NT2/D1 (cell line): ENCODE measurements around the gene TMEM223.
"Not testable (repeated sequence)": the region's sequence is repeated elsewhere in the genome, so short reads cannot be mapped to it uniquely, and the experiment has no call there.

Experiments used
- DNase-seq: peaks from one replicate; pipeline ENCODE4 v3.0.0-alpha.2; 2011; ENCODE audit warnings: low read depth, low spot score
- H3K27me3 ChIP-seq: 2 replicates; pipeline ENCODE4 v1.6.0; 2011; ENCODE audit warnings: mild to moderate bottlenecking; ENCODE audit not compliant: insufficient read length, insufficient read depth
- H3K36me3 ChIP-seq: 2 replicates; pipeline ENCODE4 v1.6.1; 2011; ENCODE audit warnings: mild to moderate bottlenecking, low read length, mixed read lengths; ENCODE audit not compliant: insufficient read depth, insufficient read length
- H3K4me1 ChIP-seq: 2 replicates; pipeline ENCODE4 v1.5.1; 2011; ENCODE audit not compliant: insufficient read depth, insufficient read length
- H3K4me3 ChIP-seq: 2 replicates; pipeline ENCODE4 v1.5.1; 2011; ENCODE audit warnings: low read depth; ENCODE audit not compliant: insufficient read length
- H3K9ac ChIP-seq: 2 replicates; pipeline ENCODE4 v1.6.0; 2011; ENCODE audit warnings: low read depth; ENCODE audit not compliant: insufficient read length
- H3K9me3 ChIP-seq: 2 replicates; pipeline ENCODE4 v1.5.1; 2011; ENCODE audit warnings: mild to moderate bottlenecking, low read length; ENCODE audit not compliant: insufficient read depth
- SUZ12 ChIP-seq: IDR thresholded peaks from 2 replicates; pipeline ENCODE4 v1.6.1; 2011; ENCODE audit not compliant: insufficient read length, insufficient read depth; ENCODE audit errors: extremely low read depth
- YY1 ChIP-seq: IDR thresholded peaks from 2 replicates; pipeline ENCODE4 v1.6.1; 2011; ENCODE audit not compliant: insufficient read length, insufficient read depth
- ZNF274 ChIP-seq: IDR thresholded peaks from 2 replicates; pipeline ENCODE4 v1.6.1; 2011; ENCODE audit warnings: mild to moderate bottlenecking, low read depth, low read length

The TMEM223 gene

DNA sequence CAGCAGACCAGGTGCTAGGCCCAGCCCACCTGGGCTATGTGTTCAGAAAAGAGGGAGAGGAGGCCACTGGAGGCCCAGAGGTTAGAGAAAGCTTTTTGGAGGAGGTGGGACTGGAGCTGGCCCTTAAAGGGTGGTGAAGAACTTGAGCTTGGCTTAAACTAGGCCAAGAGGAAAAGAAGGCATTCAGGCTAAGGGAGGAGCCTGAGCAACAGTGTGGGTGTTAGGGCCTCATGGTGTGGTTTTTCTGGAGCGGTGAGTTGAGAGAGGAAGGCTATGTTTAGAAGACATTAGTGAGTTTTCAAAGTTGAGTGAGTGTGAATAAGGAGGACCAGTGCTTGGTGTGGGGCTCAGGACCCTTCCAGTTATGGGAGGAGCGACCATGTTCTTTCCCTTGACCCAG is 14.4 kb downstream of the TMEM223 start:
- no peak for TF ChIP-seq ZNF274
- TF ChIP-seq YY1: no peak
- TF ChIP-seq SUZ12: no peak
- H3K27me3 ChIP-seq: no peaks in the 10 kb centered on the region
- H3K36me3 ChIP-seq: peaks cover 60% of the 10 kb centered on the region
- no peak for DNase-seq
- H3K4me1 ChIP-seq: no peaks in the 10 kb centered on the region
- H3K4me3 ChIP-seq: no peak overlapping the region
- H3K9me3 ChIP-seq: no peaks in the 10 kb centered on the region
- H3K9ac ChIP-seq: no peak overlapping the region

DNA sequence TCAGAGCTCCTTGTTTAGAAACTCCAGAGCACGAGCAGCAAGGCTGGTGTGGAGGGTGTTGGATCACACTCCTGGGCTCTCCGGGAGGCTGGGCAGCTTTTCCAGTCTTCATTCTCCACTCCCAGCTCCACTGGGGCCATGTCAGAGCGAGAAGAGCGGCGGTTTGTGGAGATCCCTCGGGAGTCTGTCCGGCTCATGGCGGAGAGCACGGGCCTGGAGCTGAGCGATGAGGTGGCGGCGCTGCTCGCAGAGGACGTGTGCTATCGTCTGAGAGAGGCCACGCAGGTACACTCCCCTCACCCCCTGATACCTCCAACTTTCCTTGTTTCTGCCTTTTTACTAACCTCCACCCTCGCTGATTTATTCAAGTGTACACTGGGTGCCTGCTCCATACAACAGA is 16.2 kb downstream of the TMEM223 start:
- no peak for DNase-seq
- TF ChIP-seq YY1: no peak
- TF ChIP-seq SUZ12: no peak
- no peak for TF ChIP-seq ZNF274
- Histone ChIP-seq H3K9me3 (no peaks in the 10 kb centered on the region), H3K4me1 (no peaks in the 10 kb centered on the region), H3K27me3 (no peaks in the 10 kb centered on the region), H3K4me3 (no peak overlapping the region), H3K36me3 (peaks cover 50% of the 10 kb centered on the region), H3K9ac (no peak overlapping the region)

DNA sequence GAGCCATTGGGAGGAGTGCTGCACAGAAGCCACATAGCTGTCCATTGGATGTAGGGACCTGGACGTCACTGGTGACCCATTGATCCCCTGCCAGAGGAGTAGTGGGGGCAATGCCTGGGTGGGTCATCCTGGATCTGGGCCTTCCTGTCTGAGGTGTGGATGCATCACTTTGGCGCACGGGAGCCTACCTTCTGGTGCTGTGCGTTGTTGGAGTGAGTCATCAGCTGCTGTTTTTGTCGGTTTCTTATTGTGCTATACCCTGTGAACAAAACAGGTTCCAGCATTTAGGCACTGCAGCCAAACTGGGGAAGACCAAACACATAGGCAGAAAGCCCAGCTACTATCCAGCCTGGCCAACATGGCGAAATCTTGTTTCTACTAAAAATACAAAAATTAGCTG is 17.4 kb downstream of the TMEM223 start:
- H3K4me3 ChIP-seq: no peak overlapping the region
- no peak for DNase-seq

DNA sequence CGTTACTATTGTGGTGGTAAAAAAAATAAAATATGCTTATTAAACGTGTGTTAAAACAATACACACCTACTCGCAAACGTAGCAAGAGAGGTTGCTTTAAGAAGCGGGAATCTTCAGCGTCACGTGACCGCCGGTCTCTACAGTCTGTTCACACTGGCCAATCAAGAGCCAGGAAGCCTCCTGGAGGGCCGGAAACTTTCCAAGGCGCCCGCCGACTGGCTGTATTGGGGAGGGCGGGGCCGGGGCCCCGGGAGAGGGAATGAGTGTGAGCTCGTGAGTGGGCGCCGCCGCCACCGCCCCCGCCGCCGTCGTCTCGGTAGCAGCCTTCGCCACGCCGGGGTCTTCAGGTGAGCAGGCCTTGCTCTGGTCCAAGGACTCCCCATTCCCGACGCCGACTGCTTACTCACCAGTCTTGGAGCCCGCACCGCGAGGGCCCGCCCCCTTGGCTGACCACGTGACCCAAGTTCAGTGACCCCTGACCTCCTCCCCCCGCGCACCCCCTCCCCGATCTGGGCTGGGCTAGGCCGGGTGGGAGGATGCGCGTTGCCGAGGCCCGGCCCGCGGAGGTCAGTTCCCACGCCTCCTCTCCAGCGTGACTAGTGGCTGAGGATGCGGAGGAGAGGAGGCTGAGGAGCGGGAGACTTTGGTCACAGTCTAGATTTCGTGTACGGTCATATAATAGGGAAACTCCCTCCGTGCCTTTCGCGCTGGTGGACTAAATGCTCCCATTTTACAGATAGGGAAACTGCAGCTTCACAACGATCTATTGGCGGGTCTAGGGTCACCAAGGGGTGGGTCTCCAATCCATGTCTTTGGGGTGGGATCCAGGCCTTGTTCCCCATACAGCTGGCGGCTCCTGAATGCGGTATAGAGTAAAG is 20.4 kb downstream of the TMEM223 start, which contains the start of gene TAF6L:
Gene TAF6L, plus strand, starts transcription at position 253 of the 878 bp plus-strand sequence. CDS start 4,388 bp downstream, outside the sequence.
- DNase-seq: peak; percentile 95
- H3K4me1 ChIP-seq: peaks cover 3% of the 10 kb centered on the region
- TF ChIP-seq YY1 (no peak), ZNF274 (no peak), SUZ12 (no peak)
- no peaks in the 10 kb centered on the region for H3K27me3 ChIP-seq
- no peaks in the 10 kb centered on the region for H3K9me3 ChIP-seq
- peak within 1 kb of the TSS; percentile 93 for H3K9ac ChIP-seq
- peaks cover 39% of the 10 kb centered on the region for H3K36me3 ChIP-seq
- H3K4me3 ChIP-seq: peak within 1 kb of the TSS; percentile 96

More for the DNA sequence above, 17.4 kb downstream of the TMEM223 start:
- Histone ChIP-seq H3K27me3 (no peaks in the 10 kb centered on the region), H3K4me1 (peaks cover 3% of the 10 kb centered on the region), H3K9ac (no peak overlapping the region), H3K36me3 (peaks cover 43% of the 10 kb centered on the region), H3K9me3 (no peaks in the 10 kb centered on the region)
- TF ChIP-seq ZNF274 (no peak), SUZ12 (no peak), YY1 (no peak)

DNA sequence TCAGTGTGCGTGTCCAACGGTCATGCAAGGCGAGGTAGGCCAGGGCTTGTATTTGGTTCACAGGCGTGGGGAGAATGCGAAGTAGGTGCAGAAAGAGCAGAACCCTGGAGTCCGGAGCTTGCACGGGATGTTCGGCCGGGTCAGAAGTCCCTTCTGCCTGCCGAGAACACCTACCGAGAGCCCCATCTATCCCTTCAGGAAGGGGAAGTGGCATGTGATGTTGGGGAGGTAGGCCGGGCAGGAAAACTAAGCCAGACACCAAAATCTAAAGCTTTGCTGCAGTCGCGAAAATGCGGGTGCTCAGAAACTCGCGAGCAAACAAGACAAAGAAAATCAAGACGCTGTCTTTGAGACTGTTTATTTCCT is 21.0 kb downstream of the TMEM223 start:
- Histone ChIP-seq H3K27me3 (no peaks in the 10 kb centered on the region), H3K4me1 (peaks cover 3% of the 10 kb centered on the region), H3K4me3 (peak overlapping the region; percentile 47), H3K9me3 (no peaks in the 10 kb centered on the region), H3K9ac (peak overlapping the region; percentile 80), H3K36me3 (peaks cover 39% of the 10 kb centered on the region)
- no peak for DNase-seq
- TF ChIP-seq ZNF274: no peak
- TF ChIP-seq SUZ12: no peak
- TF ChIP-seq YY1: no peak

DNA sequence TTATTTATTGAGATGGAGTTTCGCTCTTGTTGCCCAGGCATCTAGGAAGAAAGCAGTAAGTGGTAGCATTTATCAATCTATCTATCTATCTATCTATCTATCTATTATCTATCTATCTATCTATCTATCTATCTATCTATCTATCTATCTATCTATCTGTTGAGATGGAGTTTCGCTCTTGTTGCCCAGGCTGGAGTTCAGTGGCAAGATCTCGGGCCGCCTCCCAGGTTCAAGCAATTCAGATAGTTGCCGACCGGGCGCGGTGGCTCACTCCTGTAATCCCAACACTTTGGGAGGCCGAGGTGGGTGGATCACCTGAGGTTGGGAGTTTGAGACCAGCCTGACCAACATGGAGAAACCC is 31.0 kb downstream of the TMEM223 start:
- not testable (repeated sequence) for H3K9me3 ChIP-seq, H3K4me1 ChIP-seq, H3K27me3 ChIP-seq, DNase-seq, H3K9ac ChIP-seq
- peak overlapping the region; percentile 2 for H3K4me3 ChIP-seq
- H3K36me3 ChIP-seq: peaks cover 24% of the 10 kb centered on the region

DNA sequence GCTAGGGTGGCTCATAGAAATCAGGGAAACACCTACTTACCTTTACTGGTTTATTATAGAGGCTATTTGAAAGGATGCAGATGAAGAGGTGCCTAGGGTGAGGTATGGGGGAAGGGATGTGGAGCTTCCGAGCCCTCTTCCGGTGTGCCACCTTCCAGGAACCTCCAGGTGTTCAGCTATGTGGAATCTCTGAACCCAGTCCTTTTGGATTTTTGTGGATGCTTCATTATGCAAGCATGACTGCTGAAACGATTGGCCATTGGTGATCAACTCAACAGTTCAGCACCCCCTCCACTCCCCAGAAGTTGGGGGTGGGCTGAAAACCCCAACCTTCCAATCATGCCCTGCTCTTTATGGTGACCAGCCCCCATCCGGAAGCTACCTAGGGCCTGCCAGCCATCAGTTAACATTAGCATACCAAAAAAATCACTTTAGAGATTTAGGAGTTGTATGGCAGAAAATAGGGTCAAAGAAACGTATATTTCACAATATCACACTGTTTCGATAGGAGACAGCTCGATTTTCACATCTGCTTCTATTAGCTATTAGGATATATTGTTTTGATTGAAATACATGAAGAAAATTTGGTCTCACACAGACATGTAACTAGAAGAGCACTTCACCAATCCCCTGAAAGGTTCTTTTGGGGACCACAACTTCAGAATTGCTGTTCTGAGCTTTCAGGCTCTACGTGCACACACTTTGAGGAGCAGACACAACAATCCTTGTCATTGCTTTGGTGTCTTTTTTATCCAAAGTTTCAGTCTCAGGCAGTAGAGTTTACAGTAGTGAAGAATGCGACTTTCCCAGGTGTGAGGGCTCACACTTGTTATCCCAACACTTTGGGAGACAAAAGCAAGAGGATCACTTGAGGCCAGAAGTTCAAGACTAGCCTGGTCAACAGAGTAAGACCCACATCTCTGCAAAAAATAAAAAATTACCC is 33.7 kb downstream of the TMEM223 start:
- Histone ChIP-seq H3K4me1 (peaks cover 8% of the 10 kb centered on the region), H3K4me3 (peak overlapping the region; percentile 18)
- DNase-seq: peak; percentile 63

More for the DNA sequence above, 33.7 kb downstream of the TMEM223 start:
- no peaks in the 10 kb centered on the region for H3K27me3 ChIP-seq
- H3K36me3 ChIP-seq: peaks cover 12% of the 10 kb centered on the region
- TF ChIP-seq ZNF274 (no peak), YY1 (no peak), SUZ12 (no peak)
- no peak overlapping the region for H3K9ac ChIP-seq
- no peaks in the 10 kb centered on the region for H3K9me3 ChIP-seq
